ENCODE measurements around the gene METRNL.

GRCh38 chr17:83054518-83055125 lies 24.8 kb upstream of the METRNL start:
- no peak for TF ChIP-seq CTCF (IDR thresholded peaks at IDR 0.05)
- TF ChIP-seq POLR2A (IDR thresholded peaks at IDR 0.05), result no peak

Data from esophagus squamous epithelium (tissue), 4 donors.